ENCODE results near the gene FGF18. TPM values are rescaled to one million over a fixed set of nuclear protein-coding genes. Genes with fewer than 3 reads are reported as not detected.
A peak's percentile ranks its signal among the peaks of the same experiment; 100 is the strongest.

The FGF18 gene
- total RNA-seq, 1 donor from 2014 or later = 2.4 TPM

DNA sequence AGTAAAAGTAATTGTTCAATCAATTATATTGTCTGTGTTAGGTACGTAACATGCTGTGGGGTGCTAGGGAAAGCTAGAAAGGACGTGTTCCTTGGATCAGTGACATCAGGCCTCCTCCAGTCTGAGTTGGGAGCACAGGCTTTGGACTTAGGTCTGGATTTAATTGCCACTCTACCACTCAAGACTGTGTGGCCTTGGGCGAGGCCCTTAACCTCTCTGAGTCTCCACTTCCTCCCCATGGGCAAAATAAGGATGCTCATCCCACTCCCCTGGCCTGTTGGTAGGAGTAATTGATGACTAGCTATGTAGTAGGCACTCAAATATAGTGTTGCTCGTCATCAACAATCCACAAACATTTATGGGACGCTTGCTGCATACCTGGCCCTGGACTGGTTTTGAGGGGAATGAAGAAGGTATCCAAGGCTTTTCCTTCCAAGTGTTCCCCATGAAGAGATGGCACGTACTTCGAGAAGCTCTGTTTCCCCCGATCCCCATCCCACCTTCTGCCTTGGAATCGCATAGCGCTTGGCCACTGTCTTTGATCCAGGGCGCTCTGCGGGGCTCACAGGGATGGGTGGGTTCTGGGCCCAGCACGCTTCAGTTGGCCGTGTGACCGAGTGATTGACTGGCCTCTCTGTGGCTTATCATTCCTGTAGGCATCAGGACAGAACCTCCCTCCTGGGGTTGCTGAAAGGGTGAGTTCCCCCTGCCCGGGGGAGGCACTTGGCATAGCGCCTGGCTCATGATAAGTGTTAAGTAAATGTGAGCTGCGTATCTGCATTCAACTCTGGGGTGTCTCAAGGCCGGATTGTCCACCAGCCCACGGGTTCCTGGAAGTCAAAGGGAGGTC is 8.1 kb downstream of the FGF18 start:
- Mint-ChIP-seq H3K27me3 (ENCODE audit: low read depth) (peaks cover 14% of the 10 kb centered on the region), H3K36me3 (ENCODE audit: low read depth) (no peaks in the 10 kb centered on the region), H3K4me3 (no peak overlapping the region), H3K4me1 (peaks cover 12% of the 10 kb centered on the region), H3K9me3 (no peaks in the 10 kb centered on the region), H3K27ac (ENCODE audit: unreplicated experiment) (no peak overlapping the region)
- no peak for DNase-seq (ENCODE audit: low read depth, low spot score)
- TF ChIP-seq, protein P1, sequence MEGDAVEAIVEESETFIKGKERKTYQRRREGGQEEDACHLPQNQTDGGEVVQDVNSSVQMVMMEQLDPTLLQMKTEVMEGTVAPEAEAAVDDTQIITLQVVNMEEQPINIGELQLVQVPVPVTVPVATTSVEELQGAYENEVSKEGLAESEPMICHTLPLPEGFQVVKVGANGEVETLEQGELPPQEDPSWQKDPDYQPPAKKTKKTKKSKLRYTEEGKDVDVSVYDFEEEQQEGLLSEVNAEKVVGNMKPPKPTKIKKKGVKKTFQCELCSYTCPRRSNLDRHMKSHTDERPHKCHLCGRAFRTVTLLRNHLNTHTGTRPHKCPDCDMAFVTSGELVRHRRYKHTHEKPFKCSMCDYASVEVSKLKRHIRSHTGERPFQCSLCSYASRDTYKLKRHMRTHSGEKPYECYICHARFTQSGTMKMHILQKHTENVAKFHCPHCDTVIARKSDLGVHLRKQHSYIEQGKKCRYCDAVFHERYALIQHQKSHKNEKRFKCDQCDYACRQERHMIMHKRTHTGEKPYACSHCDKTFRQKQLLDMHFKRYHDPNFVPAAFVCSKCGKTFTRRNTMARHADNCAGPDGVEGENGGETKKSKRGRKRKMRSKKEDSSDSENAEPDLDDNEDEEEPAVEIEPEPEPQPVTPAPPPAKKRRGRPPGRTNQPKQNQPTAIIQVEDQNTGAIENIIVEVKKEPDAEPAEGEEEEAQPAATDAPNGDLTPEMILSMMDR (conservative IDR thresholded peaks at IDR 0.05) = no peak

DNA sequence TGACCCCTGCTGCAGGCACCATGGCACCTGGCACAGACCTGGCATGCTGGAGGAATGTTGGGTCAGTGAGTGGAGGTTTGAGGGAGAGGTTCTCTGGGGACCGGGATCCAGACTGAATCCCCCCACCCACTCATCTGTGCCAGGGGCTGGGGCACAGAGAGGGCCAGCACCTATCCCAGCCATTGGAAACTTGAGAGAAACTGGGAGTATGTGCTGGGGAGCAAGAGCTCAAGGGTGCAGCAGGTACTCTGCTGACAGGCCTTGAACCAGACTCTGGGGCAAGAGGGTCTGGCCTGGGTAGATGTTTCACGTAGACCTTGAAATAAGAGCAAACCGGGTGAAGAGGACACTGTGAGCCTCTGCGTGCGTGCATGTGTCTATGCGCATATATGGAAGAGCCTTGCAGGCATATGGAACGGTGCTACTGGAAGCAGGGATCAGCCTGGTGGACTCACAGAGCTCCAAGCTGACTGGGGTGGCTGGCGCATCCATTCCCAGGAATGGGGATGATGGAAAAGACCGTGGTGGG is 8.8 kb downstream of the FGF18 start:
- TF ChIP-seq, protein P1 (conservative IDR thresholded peaks at IDR 0.05) = no peak
- Mint-ChIP-seq H3K9me3 (no peaks in the 10 kb centered on the region), H3K4me3 (no peak overlapping the region), H3K27me3 (ENCODE audit: low read depth) (peaks cover 7% of the 10 kb centered on the region), H3K4me1 (peaks cover 14% of the 10 kb centered on the region), H3K36me3 (ENCODE audit: low read depth) (no peaks in the 10 kb centered on the region), H3K27ac (ENCODE audit: unreplicated experiment) (no peak overlapping the region)
- DNase-seq (ENCODE audit: low read depth, low spot score) = no peak

DNA sequence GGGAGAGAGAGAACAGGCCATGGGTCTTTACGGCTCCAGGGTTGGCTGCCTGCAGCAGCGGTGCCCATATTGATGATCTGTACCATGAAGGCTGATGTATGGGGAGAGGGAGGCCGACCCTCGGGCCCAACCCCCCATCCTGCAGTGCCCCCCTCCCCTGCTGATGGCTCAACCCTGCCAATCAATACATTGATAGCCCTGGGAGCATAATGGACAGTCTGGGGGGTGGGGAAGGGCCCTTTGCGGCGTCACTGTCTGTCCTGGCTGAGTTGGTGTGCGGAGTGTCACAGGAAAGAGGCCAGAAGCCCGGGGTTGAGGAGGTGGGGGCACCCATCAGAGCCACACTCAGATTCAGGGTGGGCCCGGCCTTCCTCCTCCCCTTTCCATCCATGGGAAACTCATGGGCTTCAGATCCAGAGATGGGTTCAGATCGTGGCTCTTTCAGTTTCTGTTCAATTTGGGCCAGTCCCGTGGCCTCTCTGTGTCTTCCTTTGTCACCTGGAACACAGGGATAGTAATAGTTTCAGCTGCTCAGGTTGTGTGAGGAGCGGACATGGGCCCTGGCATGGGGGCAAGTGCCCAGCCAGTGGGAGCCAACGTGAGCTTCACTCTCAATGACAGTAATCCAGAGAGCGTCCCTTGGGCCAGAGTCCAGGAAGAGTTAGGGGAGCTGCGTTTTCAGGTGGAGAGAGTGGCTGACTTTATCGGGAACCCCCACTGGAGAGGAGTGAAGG is 9.5 kb downstream of the FGF18 start:
- H3K4me3 Mint-ChIP-seq = no peak overlapping the region
- H3K4me1 Mint-ChIP-seq = peaks cover 16% of the 10 kb centered on the region
- H3K9me3 Mint-ChIP-seq = no peaks in the 10 kb centered on the region
- peaks cover 3% of the 10 kb centered on the region for H3K27me3 Mint-ChIP-seq (ENCODE audit: low read depth)
- no peak for DNase-seq (ENCODE audit: low read depth, low spot score)
- TF ChIP-seq, protein P1 (conservative IDR thresholded peaks at IDR 0.05) = no peak
- H3K27ac Mint-ChIP-seq (ENCODE audit: unreplicated experiment) = peak overlapping the region; percentile 71
- no peaks in the 10 kb centered on the region for H3K36me3 Mint-ChIP-seq (ENCODE audit: low read depth)

DNA sequence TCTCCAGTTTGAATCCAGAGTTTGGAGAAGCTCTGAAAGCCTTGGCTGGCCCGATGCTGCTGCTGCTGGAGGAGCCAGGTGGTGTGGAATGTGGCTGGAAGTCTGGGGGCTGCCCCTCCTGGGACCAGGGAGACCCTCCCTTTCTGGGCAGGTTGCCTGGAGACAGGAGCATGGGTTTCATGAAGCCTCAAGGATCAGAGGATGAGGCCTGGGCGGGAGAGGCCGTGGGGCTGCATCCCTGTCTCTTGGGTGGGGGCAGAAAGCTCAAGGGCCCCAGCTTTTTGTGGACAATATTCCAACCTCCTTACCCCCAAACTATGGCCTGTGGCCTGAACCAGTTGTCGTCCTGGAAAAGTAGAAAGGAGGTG is 10.1 kb downstream of the FGF18 start:
- H3K4me3 Mint-ChIP-seq = no peak overlapping the region
- H3K4me1 Mint-ChIP-seq = peaks cover 13% of the 10 kb centered on the region
- H3K27me3 Mint-ChIP-seq (ENCODE audit: low read depth) = no peaks in the 10 kb centered on the region
- no peaks in the 10 kb centered on the region for H3K36me3 Mint-ChIP-seq (ENCODE audit: low read depth)
- TF ChIP-seq, protein P1 (conservative IDR thresholded peaks at IDR 0.05) = no peak
- no peaks in the 10 kb centered on the region for H3K9me3 Mint-ChIP-seq
- H3K27ac Mint-ChIP-seq (ENCODE audit: unreplicated experiment) = no peak overlapping the region
- no peak for DNase-seq (ENCODE audit: low read depth, low spot score)

DNA sequence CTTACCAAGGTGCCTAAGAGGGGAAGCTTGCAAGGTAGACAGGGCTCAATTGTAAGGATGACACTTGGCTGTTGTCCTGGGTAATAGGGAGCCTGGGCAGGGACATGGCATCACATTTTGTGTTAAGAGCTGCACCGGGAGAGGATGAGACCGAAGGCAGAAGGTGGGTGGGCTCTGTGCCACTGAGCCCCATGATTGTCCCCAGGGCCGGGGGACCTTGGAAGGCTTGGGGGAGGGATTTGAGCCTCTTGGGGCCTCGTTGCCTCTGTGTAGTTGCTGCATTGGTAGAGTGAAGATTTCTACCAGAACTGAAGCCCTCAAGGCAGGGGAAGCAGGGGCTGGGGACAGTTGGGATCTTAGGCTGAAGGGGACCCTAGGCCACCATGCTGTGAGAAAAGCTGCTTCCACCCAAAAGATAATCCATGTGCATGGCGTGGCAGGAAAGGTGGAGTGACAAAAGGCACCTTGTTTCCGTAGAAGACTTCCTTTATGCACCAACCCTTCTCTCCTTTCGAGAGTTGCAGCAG is 11.9 kb downstream of the FGF18 start:
- no peak overlapping the region for H3K4me3 Mint-ChIP-seq
- DNase-seq (ENCODE audit: low read depth, low spot score) = no peak
- H3K27me3 Mint-ChIP-seq (ENCODE audit: low read depth) = no peaks in the 10 kb centered on the region
- H3K36me3 Mint-ChIP-seq (ENCODE audit: low read depth) = no peaks in the 10 kb centered on the region
- peaks cover 13% of the 10 kb centered on the region for H3K4me1 Mint-ChIP-seq
- TF ChIP-seq, protein P1 (conservative IDR thresholded peaks at IDR 0.05) = no peak
- H3K27ac Mint-ChIP-seq (ENCODE audit: unreplicated experiment) = peak overlapping the region; percentile 63
- no peaks in the 10 kb centered on the region for H3K9me3 Mint-ChIP-seq

All from neural crest cell (in vitro differentiated cells).